ENCODE measurements around the gene RNF130.
"Not testable (repeated sequence)": the region's sequence is repeated elsewhere in the genome, so short reads cannot be mapped to it uniquely, and the experiment has no call there.

RNF130 gene

DNA sequence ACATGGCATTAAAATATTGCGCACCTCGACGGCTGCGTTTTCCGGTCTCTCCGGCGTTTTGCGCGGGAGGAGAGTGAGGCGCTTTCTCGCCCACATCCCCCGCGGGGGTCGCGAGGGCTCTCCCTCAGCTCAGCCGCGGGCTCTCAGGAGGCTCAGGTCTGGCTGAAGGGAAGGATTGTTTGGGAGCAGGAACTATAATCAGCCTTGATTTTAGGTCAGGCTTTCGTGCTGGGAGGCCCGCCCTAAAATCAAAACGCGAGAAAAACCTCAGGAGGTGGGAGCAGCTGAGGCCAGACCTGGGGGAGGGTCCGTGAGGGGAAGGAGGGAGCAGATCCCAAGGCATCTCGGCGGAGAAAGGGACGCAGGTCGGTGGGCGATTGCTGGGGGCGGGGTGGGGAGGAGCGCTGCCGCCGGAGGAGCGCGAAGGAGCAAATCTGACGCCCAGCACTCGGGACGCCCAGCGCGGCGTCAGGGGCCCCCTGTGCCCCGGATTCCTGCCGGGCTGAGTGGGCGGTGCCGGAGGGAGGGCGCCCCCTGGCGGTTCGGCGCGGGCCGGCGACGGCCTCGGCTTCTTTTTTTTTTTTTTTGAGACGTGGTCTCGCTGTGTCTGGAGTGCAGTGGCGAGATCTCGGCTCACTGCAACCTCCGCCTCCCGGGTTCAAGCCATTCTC, 18.7 kb upstream of the RNF130 start:
- no peak for DNase-seq (ENCODE audit: extremely low read depth, low read depth)
- peak; percentile 66 for TF ChIP-seq CTCF (IDR thresholded peaks at IDR 0.05; ENCODE audit: low read depth, low read length)

DNA sequence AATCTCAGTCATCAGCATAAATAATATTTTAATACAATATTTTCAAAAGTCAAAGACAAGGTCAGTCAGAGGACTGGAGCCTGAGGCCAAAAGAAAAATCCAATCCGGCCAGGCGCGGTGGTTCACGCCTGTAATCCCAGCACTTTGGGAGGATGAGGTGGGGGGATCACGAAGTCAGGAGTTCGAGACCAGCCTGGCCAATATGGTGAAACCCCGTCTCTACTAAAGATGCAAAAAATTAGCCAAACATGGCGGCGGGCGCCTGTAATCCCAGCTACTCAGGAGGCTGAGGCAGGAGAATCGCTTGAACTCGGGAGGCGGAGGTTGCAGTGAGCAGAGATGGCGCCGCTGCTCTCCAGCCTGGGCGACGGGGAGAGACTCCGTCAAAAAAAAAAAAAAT, 18.1 kb upstream of the RNF130 start:
- DNase-seq (ENCODE audit: extremely low read depth, low read depth) = not testable (repeated sequence)

- no peak for DNase-seq (ENCODE audit: extremely low read depth, low read depth)
- TF ChIP-seq CTCF (IDR thresholded peaks at IDR 0.05; ENCODE audit: low read depth, low read length) = no peak
Measured at GRCh38 chr5:180088561-180088960, 17.0 kb upstream of the RNF130 start.

DNA sequence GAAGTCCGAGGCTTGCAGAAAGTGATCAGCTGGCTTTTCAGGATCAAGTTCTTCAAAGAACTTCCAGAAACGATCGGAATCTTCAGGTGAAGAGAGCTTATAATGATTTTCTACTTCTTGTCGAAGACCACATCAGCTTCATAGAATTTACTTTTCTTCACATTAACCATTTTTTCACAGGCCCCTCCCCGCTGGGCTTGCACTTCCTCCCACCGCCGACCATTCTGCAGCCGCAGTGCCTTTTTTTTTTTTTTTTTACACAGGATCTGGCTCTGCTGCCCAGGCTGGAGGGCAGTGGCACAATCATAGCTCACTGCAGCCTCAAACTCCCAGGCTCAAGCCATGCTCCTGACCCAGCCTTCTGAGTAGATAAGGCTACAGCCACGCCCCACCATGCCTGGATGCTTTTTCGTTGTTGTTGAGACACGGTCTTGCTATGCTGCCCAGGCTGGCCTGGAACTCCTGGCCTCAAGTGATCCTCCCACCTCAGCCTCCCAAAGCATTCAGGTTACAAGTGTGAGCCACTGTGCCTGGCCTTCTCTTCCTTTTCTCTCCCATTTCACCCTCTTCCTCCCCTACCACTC, 15.3 kb upstream of the RNF130 start:
- TF ChIP-seq CTCF (IDR thresholded peaks at IDR 0.05; ENCODE audit: low read depth, low read length) = no peak
- DNase-seq (ENCODE audit: extremely low read depth, low read depth) = no peak

DNA sequence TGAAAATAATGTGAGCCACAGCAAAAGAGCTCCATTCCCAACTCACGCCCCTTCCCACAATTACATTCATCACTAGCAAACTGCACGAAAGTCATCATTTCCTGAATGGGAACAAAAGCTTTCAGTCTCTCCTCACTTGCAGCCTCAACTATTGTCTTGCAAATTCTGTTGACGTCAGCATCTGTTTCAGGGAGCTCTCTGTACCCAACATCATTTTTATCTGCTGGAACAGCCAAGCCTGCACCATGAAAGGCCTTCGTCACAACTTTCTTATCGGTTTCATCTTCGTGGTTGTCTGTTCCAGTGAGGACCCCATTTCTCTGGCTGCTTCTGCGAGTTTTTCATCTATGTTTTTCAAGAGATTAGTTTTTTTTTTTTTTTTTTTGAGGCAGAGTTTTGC, 14.3 kb upstream of the RNF130 start:
- TF ChIP-seq CTCF (IDR thresholded peaks at IDR 0.05; ENCODE audit: low read depth, low read length) = no peak

DNA sequence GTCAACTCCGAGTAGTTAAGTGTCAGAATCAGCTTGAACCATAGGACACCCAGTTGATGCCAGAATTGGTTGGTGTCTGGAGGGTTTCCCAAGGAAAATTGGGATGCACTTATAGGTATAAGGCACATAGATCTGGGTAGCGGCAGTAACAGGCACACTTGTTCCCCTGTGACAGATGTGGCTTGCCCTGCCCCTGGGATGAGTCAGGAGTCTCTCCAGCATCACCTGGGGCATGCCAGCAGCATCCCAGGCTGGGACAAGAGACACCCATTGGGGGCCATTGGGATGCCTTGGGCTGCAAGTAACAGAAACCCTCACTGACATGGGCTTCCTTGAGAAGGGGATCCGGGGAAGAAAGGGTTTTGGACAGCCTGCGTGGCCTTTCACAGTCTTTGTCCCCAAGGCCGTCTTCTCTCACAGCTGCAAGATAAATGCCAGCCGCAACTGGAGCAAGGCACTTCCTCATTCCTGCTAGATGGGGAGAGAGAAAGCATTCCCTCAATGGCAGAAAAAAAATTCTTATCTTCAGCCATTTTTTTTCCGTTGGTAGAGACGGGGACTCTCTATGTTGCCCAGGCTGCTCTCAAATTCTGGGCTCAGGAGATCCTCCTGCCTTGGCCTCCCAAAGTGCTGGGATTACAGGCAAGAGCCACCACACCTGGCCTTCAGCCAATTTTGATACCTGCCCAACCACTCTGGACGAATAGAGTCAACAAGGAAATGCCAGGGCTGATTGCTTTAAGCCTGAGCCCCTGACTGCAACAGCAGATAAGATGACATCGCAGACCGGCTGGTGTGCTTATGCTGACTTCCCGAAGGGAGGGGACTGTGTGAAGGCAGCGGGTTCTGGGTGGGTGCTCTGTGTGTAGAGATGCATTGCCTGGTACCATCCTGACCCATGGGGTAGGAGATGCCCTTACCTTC, 13.3 kb upstream of the RNF130 start:
- DNase-seq (ENCODE audit: extremely low read depth, low read depth) = no peak
- no peak for TF ChIP-seq CTCF (IDR thresholded peaks at IDR 0.05; ENCODE audit: low read depth, low read length)

More for the DNA sequence above, 14.3 kb upstream of the RNF130 start:
- DNase-seq (ENCODE audit: extremely low read depth, low read depth) = no peak

DNA sequence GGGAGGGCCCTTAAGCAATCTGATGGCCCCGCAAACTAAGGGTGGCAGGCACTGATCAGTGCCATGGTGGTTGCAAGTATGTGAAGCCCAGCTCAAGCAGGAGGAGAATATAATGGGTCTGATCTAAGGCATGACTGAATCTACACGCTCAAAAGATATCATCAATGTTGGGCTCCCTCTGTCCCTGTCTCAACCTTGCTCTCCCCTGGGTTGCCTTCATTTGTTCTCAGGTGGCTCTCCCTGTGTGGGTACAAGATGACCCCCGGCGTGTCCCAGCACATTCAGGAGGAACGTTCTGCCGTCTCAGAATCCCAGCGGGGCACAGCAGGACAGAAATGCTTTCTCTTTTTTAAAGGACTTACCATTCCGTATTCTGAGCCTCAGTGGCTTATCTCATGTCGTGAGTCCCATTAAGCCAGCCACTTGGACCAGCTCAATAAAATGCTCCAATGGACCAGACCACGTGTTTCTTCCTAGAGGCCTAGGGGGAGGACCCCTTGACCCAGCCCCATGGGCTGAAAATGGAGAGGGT, 12.0 kb upstream of the RNF130 start:
- DNase-seq (ENCODE audit: extremely low read depth, low read depth) = no peak
- TF ChIP-seq CTCF (IDR thresholded peaks at IDR 0.05; ENCODE audit: low read depth, low read length) = no peak
